ENCODE results near the gene TTLL1.

GRCh38 chr22:43006016-43006505 lies 83.1 kb downstream of the TTLL1 start:
- no peak for TF ChIP-seq CTCF (IDR thresholded peaks at IDR 0.05)
- TF ChIP-seq POLR2A (IDR thresholded peaks at IDR 0.05), result no peak

Measured in sigmoid colon (tissue), 3 donors.